GM21526 (cell line): ENCODE measurements around the gene NPIPB12.
A peak's percentile ranks its signal among the peaks of the same experiment; 100 is the strongest.
"Not testable (repeated sequence)": the region's sequence is repeated elsewhere in the genome, so short reads cannot be mapped to it uniquely, and the experiment has no call there.

Experiments used
- ATAC-seq: cut with Tn5 transposase; IDR thresholded peaks from one replicate; pipeline ENCODE4 v1.9.1; 2021; ENCODE audit warnings: moderate library complexity; ENCODE audit not compliant: unreplicated experiment, low FRiP score

NPIPB12 gene

GRCh38 chr16:29506308-29506707, at the start of gene NPIPB12:
Gene NPIPB12, minus strand, starts transcription at chr16:29506408.
- not testable (repeated sequence) for ATAC-seq

DNA sequence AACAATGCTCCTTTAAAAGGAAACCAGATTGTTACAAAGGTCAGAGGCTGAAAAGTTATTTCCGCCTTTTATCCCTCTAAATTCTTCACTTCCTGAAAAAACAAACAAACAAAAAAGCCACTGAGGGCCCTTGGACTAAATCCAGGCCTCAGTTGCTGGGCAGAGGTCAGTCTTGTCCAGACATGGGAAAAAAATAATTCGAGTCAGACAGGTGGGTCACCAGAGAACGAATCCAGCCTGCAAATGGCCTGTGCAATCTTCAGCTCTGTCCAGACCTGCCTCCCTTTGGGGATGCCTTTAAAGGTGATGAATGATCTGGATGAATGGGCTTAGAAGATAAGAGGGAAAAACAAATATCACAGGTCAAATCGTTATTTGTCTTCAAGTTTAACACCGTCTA, 15.3 kb upstream of the NPIPB12 start:
- ATAC-seq = not testable (repeated sequence)

DNA sequence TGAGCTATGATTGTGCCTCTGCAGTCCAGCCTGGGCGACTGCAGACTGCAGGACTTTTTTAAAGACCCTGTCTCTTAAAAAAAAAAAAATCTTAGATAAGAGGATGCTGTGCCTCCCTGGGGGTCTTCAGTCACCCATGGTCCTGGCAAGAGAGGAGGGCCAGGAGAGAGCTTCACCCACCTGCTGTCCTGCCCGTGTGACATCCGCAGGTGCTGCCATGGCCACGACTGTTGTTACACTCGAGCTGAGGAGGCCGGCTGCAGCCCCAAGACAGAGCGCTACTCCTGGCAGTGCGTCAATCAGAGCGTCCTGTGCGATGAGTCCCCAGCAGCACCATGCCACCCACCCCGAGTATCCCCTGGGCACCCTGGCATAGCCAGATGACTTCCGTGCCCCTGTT, 23.9 kb downstream of the NPIPB12 start:
- ATAC-seq = not testable (repeated sequence)

GRCh38 chr16:29472065-29472464, 34.1 kb downstream of the NPIPB12 start:
- ATAC-seq = not testable (repeated sequence)

- ATAC-seq = not testable (repeated sequence)
Observed at GRCh38 chr16:29469660-29470059, 36.5 kb downstream of the NPIPB12 start.

DNA sequence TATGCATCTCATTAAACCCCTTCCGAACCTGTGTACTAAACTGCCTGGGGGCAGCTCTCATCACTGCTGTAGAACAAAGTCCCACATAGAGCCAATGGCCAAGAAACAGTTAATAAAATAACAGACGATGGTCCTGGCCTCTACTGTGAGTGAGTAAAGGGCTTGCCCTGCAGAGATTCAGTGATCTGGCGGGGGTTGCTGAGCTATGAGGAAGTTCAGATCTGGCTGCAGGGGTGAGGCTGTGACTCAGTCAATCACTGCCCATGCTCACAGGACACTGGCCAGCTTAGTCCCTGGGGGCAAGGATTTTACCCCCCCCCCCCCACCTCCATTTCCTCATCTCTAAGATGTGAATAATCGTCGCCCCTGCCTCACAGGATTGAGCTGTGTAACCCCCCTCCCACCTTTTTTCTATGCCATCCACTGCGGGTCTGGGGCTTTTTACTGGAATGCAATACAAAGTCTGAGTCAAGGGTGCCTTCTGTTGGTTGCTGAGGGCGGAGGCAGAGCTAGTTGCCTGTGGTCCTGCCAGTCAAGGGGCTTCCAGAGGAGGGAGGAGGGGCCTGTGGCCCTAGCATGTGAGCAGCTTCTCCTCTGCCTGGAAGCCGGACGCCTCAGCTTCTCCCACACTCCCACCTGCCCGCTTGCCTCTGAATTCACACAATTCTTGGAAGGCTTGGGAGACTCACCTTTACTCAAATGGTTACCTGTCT, 38.4 kb downstream of the NPIPB12 start:
- ATAC-seq = not testable (repeated sequence)

DNA sequence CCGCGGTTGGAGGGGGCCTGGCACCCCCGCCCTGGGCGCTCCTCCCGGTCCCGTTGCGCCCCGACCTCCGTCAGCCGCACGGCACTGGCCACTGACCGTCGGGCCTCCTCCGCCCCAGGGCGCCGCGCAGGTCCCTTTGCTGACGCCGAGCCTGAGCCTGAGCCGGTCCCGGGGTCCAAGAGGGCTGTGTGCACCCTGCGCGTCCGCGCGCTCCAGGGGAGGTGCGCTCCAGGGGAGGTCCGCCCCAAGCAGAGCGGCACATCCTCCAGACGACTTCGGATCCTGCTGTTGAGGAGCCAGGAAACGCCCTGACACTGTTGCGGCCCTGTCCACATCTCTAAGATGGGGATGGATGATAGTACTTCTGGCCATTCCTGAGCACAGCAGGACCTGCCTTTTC, 39.3 kb downstream of the NPIPB12 start:
- not testable (repeated sequence) for ATAC-seq

DNA sequence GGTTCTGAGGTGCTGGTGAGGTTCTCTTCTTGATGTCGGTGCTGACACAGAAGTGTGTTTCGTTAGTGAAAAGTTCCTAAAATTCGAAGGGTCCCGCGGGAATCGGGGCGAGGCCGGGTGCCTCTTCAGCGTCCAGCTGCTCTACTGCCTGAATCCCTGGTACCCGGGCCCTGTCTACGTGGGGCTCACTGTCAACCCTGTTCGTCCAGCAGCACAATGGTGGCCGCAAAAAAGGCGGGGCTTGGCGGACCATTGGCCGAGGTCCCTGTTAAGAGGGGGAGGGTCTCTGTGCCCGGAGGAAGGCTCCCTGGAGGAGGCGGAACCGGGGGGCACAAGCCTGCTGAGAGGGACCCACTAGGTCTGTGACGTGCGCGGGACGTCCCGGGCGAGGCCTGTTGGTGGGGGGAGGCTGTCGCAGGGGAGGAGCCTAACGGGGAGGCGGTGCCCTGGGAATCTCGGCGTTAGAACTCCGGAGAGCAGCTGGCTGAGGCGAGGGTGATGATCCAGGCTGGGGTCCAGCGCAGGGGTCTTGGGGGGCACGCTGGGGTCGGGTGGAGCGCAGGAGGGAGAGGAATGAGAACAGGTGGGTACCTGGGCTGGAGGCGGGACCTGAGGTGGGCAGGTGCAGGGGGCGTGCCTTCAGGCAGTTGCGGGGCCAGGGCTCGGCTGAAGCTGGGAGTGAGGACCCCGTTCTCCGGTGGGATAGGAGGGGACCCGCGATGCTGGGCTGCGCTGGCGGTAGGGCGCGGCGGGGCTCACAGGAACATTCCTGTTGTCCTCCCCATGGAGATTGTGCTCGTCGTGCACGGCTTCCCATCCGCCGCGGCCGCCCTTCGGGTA, 40.0 kb downstream of the NPIPB12 start:
- ATAC-seq = not testable (repeated sequence)

GRCh38 chr16:29460647-29461030, 45.6 kb downstream of the NPIPB12 start:
- ATAC-seq = not testable (repeated sequence)

GRCh38 chr16:29459706-29460646, 46.2 kb downstream of the NPIPB12 start, which contains the start of gene SULT1A4:
Gene SULT1A4, plus strand, starts transcription at chr16:29459913. Its CDS starts 1,473 bp downstream, at chr16:29461386.
- not testable (repeated sequence) for ATAC-seq

GRCh38 chr16:29457660-29458059, 48.5 kb downstream of the NPIPB12 start:
- not testable (repeated sequence) for ATAC-seq

DNA sequence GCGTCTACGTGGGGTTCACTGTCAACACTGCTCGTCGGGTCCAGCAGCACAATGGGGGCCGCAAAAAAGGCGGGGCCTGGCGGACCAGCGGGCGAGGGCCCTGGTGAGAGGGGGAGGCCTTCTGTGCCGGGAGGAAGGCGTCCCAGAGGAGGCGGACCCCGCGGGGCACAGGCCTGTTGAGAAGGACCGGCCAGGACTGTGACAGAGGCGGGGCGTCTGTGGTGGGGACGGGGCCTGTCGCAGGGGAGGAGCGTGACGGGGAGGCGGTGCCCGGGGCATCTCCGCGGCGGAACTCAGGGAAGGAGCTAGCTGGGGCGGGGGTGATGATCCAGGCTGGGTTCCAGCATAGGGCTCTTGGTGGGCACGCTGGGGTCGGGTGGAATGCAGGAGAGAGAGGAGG, 51.4 kb downstream of the NPIPB12 start:
- peak; percentile 48 for ATAC-seq

GRCh38 chr16:29454269-29454668, 51.9 kb downstream of the NPIPB12 start, which contains the start of the genes BOLA2 and SLX1B:
Gene BOLA2, minus strand, starts transcription at chr16:29454351. Its CDS starts 98 bp downstream, at chr16:29454253.
Gene SLX1B, plus strand, starts transcription at chr16:29454533.
- ATAC-seq = peak; percentile 73

GRCh38 chr16:29453754-29454153, 52.5 kb downstream of the NPIPB12 start:
- ATAC-seq = peak; percentile 28
